ENCODE results near the gene UROS. TPM values are rescaled to one million over a fixed set of nuclear protein-coding genes. Genes with fewer than 3 reads are reported as not detected.

Gene UROS
- total RNA-seq = 93.3 and 97.3 TPM in 2 replicates

GRCh38 chr10:125822878-125823662, at the start of gene UROS, which contains the start of gene BCCIP:
UROS (minus strand) TSS chr10:125823258; CDS start chr10:125816499, 6,759 bp downstream.
BCCIP (plus strand) TSS chr10:125823546; CDS start chr10:125823558, 12 bp downstream.

GRCh38 chr10:125775491-125776106, 47.5 kb downstream of the UROS start, which contains the start of gene MMP21:
MMP21 (minus strand) TSS chr10:125775821; CDS start chr10:125775821, 0 bp downstream.

Small RNA genes within 50 kb of the gene (small RNA-seq; reads per million reads assigned to genes)
- gene MIR4484 = 0.57 reads per million, percentile 17 among the genes with 10 or more reads in this experiment
- not detected for gene RF00017

Other genes starting within 250 kb of the UROS start
- not detected in 2 replicates for gene TEX36, start 140.1 kb downstream of the UROS start, total RNA-seq
- gene EDRF1, start 103.5 kb downstream of the UROS start, total RNA-seq = 26.7 and 29.2 TPM in 2 replicates
- 0.11 TPM in 1 of 2 replicates, not detected in the other for gene MMP21, start 47.4 kb downstream of the UROS start, total RNA-seq
- gene BCCIP, start 288 bp upstream of the UROS start, total RNA-seq = 41.5 and 49.4 TPM in 2 replicates
- 40.9 and 42.7 TPM in 2 replicates for gene DHX32, start 58.0 kb upstream of the UROS start, total RNA-seq
- gene FANK1, start 73.3 kb upstream of the UROS start, total RNA-seq = 4.0 and 4.8 TPM in 2 replicates